Stimulated activated naive B cell treated with anti-CD40 and anti-IgM and Interleukin-4, amounts not matched to agents 10 μg/mL and 1 μg/mL and 100 μg/mL, for 72 hours (primary cell): ENCODE results near the gene SPCS1.

Experiments used
- ATAC-seq, 2 donors: fragments of 150-1000 bp; cut with Tn5 transposase; replicated peaks; 2 replicates each; pipeline ENCODE4 v1.10.0; 2021; ENCODE audit warnings: moderate library complexity in 1 of 2
- DNase-seq: peaks from one replicate; pipeline ENCODE4 v3.0.0; 2021
- H3K27ac Mint-ChIP-seq: one replicate; pipeline ENCODE4 v1.8.0; 2022; ENCODE audit warnings: mild to moderate bottlenecking, mixed read lengths
- H3K27me3 Mint-ChIP-seq, 2 donors: one replicate each; pipeline ENCODE4 v1.8.0; 2022; ENCODE audit warnings: mixed read lengths in 2 of 2
- H3K36me3 Mint-ChIP-seq, 2 donors: one replicate each; pipeline ENCODE4 v1.8.0; 2022; ENCODE audit warnings: mixed read lengths in 2 of 2, mild to moderate bottlenecking in 1 of 2
- H3K4me1 Mint-ChIP-seq, 2 donors: one replicate each; pipeline ENCODE4 v1.8.0; 2022; ENCODE audit warnings: mixed read lengths in 2 of 2, mild to moderate bottlenecking in 1 of 2
- H3K4me3 Mint-ChIP-seq, 2 donors: one replicate each; pipeline ENCODE4 v1.8.0; 2022; ENCODE audit warnings: mild to moderate bottlenecking in 2 of 2, mixed read lengths in 2 of 2, moderate library complexity in 1 of 2
- H3K9me3 Mint-ChIP-seq, 2 donors: one replicate each; pipeline ENCODE4 v1.8.0; 2022; ENCODE audit warnings: mixed read lengths in 2 of 2, mild to moderate bottlenecking in 1 of 2

The SPCS1 gene

DNA sequence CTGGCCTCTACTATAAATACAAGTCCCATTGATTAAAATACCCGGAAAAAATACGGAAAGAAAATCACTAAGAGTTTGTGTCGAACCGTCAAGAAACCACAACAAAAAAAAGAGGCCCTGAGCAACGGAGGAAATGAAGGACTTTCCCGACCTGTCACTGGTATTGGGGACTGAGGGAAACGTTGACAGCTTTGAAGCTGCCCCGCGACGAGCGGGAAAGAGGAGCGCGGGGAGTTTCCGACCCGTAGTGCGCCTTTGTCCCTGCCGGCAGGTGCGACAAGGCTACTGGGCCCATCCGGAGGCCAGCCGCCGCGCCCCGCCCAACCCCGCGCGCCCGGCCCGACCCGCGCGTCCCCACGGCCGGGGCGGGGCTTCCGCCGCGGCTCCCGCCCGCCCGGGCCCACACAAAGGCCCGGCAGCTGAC is 20.6 kb upstream of the SPCS1 start:
- Mint-ChIP-seq H3K9me3 (no peaks in the 10 kb centered on the region), H3K4me1 (peaks cover 13 to 55% of the 10 kb centered on the region in 2 donors), H3K36me3 (peaks cover 11 to 36% of the 10 kb centered on the region in 2 donors), H3K27ac (peak overlapping the region; percentile 98), H3K4me3 (peak overlapping the region; percentile 85 to 95), H3K27me3 (no peaks in the 10 kb centered on the region)
- ATAC-seq (peak; percentile 81 to 88), DNase-seq (peak; percentile 74)

DNA sequence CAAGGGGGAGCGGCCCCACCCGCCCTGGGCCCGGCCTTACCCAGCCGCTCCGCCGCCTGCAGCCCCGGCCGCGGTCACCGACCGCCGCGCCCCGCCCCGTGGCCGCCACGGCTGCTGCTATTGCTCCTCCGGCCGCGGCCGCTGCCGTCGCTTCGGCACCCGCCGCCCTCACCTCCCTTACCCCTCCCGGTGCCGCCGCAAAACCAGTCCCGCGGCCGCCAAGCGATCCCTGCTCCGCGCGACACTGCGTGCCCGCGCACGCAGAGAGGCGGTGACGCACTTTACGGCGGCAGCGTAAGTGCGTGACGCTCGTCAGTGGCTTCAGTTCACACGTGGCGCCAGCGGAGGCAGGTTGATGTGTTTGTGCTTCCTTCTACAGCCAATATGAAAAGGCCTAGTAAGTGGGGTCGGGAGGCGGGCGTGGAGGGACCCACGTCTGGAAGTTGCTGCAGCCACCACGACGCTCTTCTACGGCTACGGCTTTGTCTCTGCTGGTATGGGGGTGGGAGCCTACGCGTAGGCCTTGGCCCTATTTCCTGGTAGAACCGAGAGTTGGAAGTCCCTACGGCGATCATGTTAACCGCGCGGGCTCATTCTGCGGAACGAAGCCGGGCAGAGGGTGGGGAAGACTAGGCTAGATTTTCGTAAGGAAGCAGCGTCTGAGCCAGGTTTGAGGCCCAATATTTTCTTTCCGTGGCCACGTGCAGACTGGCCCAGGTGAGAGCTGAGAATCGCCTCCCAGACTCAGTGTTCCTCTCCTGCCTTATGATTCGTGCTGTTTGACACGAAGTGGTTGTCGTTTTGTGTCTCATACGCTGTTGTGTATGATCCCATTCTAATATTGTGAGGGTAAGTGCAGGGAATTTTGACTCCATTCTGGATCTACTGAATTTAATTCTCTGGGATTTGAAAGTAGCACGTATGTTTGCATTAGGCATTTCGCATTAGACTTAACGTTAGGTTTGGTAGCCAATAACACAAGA is 19.9 kb upstream of the SPCS1 start, which contains the start of the genes GNL3 and PBRM1:
Gene GNL3, plus strand, starts transcription at position 324 of the 983 bp plus-strand sequence. Its CDS starts 61 bp downstream, at position 385.
Gene PBRM1, minus strand, starts transcription at position 205 of the 983 bp plus-strand sequence.
- Mint-ChIP-seq H3K36me3 (peaks cover 12 to 41% of the 10 kb centered on the region in 2 donors), H3K27ac (peak within 1 kb of the TSS; percentile 98), H3K4me3 (peak within 1 kb of the TSS; percentile 85 to 98), H3K4me1 (peaks cover 15 to 54% of the 10 kb centered on the region in 2 donors), H3K27me3 (no peaks in the 10 kb centered on the region), H3K9me3 (no peaks in the 10 kb centered on the region)
- ATAC-seq (peak; percentile 76 to 81), DNase-seq (peak; percentile 93)

DNA sequence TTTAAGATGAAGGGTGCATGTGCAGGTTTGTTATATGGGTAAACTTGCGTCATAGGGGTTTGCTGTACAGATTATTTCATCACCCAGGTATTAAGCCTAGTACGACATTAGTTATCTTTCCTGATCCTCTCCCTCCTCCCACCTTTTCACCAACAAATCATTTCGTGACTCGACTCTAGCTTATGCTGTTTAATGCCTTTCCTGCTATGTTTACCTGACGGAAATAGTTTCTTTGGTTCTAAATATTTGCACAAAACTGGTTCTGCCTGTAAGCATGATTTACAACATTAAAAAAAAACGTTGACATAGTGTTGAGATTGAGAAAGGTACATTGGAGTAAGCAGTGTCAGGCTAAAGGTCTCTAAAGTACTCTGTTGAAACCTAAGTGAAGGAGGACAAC is 17.6 kb upstream of the SPCS1 start:
- DNase-seq: no peak
- no peak overlapping the region for H3K4me3 Mint-ChIP-seq

DNA sequence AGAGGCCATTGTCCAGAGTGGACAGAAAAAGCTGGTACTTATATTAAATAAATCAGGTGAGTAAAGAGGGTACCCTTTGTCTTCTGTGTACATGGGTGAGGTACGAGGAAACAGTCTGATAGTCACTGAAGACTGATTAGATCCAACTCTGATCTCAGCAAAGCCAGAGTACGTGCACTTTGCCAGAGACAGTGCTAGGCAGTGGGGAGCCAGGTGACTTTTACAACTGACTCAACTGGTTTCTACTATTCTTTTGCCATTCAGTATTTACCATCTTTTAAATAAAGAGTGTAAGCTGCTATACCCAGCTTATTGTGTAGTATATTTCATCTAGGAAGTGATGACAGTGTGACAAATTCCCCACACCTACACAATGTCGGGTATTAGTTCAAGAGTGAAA is 16.8 kb upstream of the SPCS1 start:
- Mint-ChIP-seq H3K4me1 (peaks cover 14 to 54% of the 10 kb centered on the region in 2 donors), H3K36me3 (peaks cover 25 to 52% of the 10 kb centered on the region in 2 donors), H3K27me3 (no peaks in the 10 kb centered on the region), H3K4me3 (no peak overlapping the region), H3K27ac (peak overlapping the region; percentile 48), H3K9me3 (no peaks in the 10 kb centered on the region)
- no peak for DNase-seq
- ATAC-seq: no peak

More for the DNA sequence above, 17.6 kb upstream of the SPCS1 start:
- no peaks in the 10 kb centered on the region for H3K9me3 Mint-ChIP-seq
- peaks cover 8 to 47% of the 10 kb centered on the region in 2 donors for H3K4me1 Mint-ChIP-seq
- no peaks in the 10 kb centered on the region for H3K27me3 Mint-ChIP-seq
- H3K27ac Mint-ChIP-seq: no peak overlapping the region
- no peak for ATAC-seq
- peaks cover 18 to 44% of the 10 kb centered on the region in 2 donors for H3K36me3 Mint-ChIP-seq

DNA sequence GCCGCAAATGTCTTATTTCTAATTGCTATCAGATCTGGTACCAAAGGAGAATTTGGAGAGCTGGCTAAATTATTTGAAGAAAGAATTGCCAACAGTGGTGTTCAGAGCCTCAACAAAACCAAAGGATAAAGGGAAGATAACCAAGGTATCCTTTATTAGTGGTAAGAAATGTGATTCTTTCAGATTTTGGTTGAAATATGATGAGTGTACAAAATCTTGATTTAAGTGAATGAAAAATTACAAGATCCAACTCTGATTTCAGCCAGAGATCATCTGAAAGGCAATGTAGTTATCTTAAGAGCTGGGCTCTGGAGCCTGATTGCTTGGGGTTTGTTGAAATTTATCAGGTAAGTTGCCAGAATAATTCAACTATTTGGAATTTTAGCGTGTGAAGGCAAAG is 15.3 kb upstream of the SPCS1 start:
- H3K9me3 Mint-ChIP-seq: no peaks in the 10 kb centered on the region
- no peak for DNase-seq
- no peak for ATAC-seq
- H3K27ac Mint-ChIP-seq: peak overlapping the region; percentile 34
- H3K27me3 Mint-ChIP-seq: no peaks in the 10 kb centered on the region
- H3K4me3 Mint-ChIP-seq: no peak overlapping the region
- peaks cover 14 to 57% of the 10 kb centered on the region in 2 donors for H3K4me1 Mint-ChIP-seq
- peaks cover 26 to 62% of the 10 kb centered on the region in 2 donors for H3K36me3 Mint-ChIP-seq

DNA sequence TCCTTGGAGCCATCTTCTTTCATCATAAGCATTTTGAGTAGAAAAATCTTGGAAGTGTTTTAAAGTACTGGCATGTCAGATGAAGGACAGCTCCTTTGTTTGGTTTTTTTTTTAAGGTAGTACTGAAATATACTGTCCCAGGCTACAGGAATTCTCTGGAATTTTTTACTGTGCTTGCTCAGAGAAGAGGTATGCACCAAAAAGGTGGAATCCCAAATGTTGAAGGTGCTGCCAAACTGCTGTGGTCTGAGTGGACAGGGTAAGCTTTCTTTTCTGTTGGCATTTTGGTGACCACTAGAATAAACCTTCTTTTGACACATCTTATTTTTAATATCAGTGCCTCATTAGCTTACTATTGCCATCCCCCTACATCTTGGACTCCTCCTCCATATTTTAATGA is 12.8 kb upstream of the SPCS1 start:
- no peak for ATAC-seq
- Mint-ChIP-seq H3K27me3 (no peaks in the 10 kb centered on the region), H3K36me3 (peaks cover 30 to 56% of the 10 kb centered on the region in 2 donors), H3K27ac (peak overlapping the region; percentile 75), H3K4me3 (no peak overlapping the region), H3K4me1 (peaks cover 15 to 59% of the 10 kb centered on the region in 2 donors), H3K9me3 (no peaks in the 10 kb centered on the region)
- DNase-seq: no peak

DNA sequence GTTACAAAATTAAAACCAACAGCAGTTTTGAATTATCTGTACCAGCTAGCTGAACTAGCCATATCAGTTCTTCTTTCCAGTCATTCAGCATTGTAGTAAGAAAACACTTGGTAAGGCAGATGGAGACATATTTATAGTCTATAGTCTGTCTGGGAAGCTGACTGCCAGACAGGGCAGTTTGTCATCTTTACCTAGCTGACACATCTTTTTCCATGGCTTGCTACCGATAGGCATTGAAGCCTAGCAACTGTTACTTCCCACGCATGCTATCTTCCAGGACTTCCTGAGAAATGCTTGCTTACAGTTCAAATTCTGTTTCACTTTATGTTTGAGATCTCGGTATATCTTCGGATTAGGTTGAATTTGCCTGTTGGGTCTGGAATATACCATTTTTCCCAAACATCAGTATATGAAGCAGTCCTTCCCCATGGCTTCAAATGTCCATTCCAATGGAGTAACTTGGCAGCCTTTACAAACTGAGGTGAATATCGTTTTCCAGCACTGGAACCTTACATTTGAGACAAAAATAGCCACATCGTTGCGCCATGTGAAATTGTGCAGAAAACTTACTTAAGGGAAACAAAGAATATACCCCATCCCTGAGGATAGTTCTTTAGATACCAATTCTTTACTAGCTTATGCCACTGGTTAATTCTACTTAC is 11.2 kb upstream of the SPCS1 start:
- Mint-ChIP-seq H3K36me3 (peaks cover 25 to 43% of the 10 kb centered on the region in 2 donors), H3K27me3 (no peaks in the 10 kb centered on the region), H3K9me3 (no peaks in the 10 kb centered on the region), H3K4me3 (no peak overlapping the region), H3K27ac (no peak overlapping the region), H3K4me1 (peaks cover 15 to 53% of the 10 kb centered on the region in 2 donors)
- ATAC-seq (no peak), DNase-seq (no peak)

DNA sequence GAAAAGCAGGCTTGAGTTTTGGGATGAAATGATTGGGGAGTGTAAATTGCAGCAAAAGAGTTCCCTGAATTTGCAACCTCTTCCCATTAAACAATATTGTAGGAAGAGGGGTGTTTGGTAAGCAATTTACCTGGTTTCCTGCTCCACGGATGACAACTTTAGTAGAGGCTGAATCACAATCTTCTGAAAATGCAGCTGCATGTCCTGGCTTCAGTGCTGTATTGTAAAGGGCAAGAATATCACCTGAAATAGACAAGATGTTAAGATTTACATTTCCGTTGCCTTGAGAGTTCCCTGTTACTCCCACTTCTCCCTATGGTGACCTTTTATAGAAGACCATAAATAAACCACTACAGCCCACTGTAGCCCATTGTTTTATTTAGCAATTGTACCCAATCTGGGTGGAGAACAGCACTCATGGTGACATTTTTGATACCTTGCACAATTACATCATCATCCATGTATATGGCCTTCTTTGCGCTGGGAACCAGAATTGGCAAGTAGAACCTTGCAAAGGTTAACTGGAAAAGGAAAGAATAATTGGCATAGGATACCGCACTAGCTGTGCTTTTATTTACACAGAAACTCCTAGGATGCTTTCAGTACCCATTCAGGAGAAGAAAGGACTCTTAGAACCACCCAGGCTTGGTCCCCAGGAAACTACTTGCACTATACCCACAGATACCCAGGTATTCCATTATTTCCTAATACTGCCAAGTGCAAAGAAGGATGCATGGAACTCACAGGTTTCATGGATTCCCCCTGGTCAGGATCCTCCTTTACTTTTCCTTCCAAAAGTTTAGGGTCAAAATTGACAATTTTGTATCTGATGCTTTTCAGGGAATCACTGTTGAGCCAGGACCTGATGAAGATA is 9.9 kb upstream of the SPCS1 start:
- Mint-ChIP-seq H3K36me3 (peaks cover 18 to 38% of the 10 kb centered on the region in 2 donors), H3K4me1 (peaks cover 11 to 45% of the 10 kb centered on the region in 2 donors), H3K9me3 (no peaks in the 10 kb centered on the region), H3K27me3 (no peaks in the 10 kb centered on the region), H3K27ac (peak overlapping the region; percentile 37), H3K4me3 (no peak overlapping the region)
- DNase-seq (no peak), ATAC-seq (no peak)

DNA sequence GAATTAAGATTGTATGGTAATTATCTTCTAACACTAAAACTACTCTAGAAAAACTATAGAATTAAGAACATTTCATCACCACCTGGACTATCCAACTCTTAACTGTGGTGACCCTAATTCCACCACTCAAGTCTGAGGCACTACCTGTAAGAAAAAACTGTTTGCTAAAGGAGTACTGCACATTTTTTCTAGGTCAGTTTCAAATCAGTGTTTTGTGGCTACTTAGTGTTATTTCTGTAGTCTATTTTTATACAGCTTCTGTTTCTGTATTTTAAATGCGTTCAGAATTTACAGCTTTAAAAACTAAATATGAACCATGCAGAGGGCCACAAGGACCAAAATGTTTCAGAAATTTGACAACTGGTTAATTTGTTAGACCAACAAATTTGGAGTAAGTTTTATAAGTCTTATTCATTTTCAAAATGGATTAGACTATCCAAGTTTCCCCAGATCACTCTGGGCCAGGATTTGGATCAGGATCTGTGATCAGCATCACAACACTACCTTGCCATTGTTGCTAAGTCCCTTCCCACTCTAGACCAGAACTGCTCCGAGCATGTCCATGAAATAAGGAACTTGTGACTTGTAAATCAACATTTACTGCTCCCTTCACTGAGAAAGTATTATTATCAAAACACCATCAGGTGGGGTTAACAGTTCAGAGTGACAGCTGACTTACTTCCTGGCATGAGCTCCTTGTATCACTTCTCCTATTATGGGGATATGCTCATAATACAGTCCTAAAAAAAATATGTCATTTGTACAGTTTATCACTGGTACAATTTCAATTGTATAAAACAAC is 8.9 kb upstream of the SPCS1 start:
- H3K27me3 Mint-ChIP-seq: no peaks in the 10 kb centered on the region
- peak; percentile 63 to 69 for ATAC-seq
- H3K4me3 Mint-ChIP-seq: no peak overlapping the region
- no peak for DNase-seq
- H3K4me1 Mint-ChIP-seq: peaks cover 11 to 45% of the 10 kb centered on the region in 2 donors
- H3K9me3 Mint-ChIP-seq: no peaks in the 10 kb centered on the region
- peak overlapping the region; percentile 56 for H3K27ac Mint-ChIP-seq
- H3K36me3 Mint-ChIP-seq: peaks cover 20 to 38% of the 10 kb centered on the region in 2 donors

DNA sequence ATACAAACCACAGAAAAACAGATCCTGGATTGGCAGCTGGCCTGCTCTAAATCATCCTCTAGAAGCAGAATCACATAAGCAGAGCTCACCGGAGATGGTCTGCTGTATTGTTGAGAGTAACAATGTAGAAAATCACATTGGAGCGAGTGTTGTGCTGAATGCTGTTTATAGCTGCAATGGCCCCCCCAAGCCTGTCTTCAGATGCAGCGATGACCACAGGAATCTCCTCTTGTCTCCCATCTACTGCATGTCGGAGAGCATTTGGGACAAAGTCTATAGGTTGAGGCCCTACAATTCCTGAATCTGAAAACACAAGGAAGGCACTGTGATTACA is 8.3 kb upstream of the SPCS1 start:
- Mint-ChIP-seq H3K36me3 (peaks cover 20 to 38% of the 10 kb centered on the region in 2 donors), H3K27me3 (no peaks in the 10 kb centered on the region), H3K27ac (peak overlapping the region; percentile 56), H3K9me3 (no peaks in the 10 kb centered on the region), H3K4me1 (peaks cover 11 to 41% of the 10 kb centered on the region in 2 donors), H3K4me3 (no peak overlapping the region)
- DNase-seq: no peak
- no peak for ATAC-seq

DNA sequence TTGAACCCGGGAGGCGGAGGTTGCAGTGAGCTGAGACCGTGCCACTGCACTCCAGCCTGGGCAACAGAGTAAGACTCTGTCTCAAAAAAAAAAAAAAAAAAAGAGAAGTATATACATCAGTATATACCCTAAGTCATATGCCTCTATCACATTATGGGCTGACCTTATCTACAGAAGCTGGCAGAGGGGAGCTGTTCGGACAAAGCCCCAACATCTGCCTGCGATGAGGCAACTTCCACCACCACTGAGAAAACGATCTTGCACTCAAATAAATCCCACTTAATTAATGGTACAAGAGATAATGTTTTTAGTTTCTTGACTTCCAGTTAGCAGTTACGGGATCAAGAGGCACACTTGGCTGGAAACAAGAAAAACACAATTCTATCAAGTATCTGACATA is 2.6 kb upstream of the SPCS1 start:
- H3K9me3 Mint-ChIP-seq: no peaks in the 10 kb centered on the region
- peaks cover 5 to 12% of the 10 kb centered on the region in 2 donors for H3K36me3 Mint-ChIP-seq

DNA sequence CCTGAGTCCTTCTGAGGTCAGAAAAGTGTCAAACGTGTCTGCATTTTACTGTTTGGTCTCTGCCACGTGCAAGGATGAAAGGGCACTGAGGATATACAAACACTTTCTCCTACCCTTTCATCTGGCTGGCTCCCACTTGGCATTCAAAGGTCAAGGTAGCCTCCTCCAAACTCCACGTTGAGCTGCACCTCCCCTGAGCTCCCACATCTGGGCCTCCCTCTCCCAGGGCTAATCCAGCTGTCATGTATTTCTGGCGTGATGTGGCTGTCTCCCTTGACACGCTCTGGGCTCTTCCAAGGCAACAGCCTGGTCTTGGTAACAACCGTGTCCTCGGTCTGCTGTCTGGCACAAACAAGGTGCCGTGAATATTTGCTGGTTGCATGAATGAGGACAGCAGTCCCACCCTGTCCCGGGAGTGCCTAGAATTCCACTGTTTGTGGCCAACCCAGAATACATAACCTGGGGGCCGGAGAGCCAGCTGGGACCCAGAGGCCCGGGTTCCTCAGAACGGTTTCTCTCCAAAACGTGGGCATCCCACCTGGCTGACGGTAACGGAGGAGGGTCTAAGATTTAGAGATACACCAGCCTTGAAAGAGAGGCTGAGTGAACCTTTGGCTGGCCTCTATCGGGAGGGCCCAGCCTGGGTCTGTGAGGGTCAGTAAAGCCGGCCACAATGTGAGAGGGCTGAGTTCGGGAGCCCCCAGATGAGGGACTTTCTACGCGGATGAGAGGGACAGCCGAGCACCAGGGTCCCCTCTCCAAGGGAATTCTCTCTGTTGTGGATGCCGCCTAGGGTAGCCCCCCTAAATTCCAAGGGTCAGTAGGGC is 1.1 kb upstream of the SPCS1 start:
- no peak for DNase-seq
- peak overlapping the region; percentile 94 for H3K27ac Mint-ChIP-seq
- peaks cover 15 to 40% of the 10 kb centered on the region in 2 donors for H3K4me1 Mint-ChIP-seq
- peak overlapping the region; percentile 97 to 98 for H3K4me3 Mint-ChIP-seq
- no peaks in the 10 kb centered on the region for H3K9me3 Mint-ChIP-seq
- peak; percentile 4 to 5 for ATAC-seq
- H3K36me3 Mint-ChIP-seq: peaks cover 10 to 16% of the 10 kb centered on the region in 2 donors
- H3K27me3 Mint-ChIP-seq: no peaks in the 10 kb centered on the region

More for the DNA sequence above, 2.6 kb upstream of the SPCS1 start:
- Mint-ChIP-seq H3K4me1 (peaks cover 12 to 32% of the 10 kb centered on the region in 2 donors), H3K27ac (no peak overlapping the region), H3K4me3 (no peak overlapping the region), H3K27me3 (no peaks in the 10 kb centered on the region)
- DNase-seq: no peak
- no peak for ATAC-seq
